ENCODE measurements around the gene HRCT1.

HRCT1 gene

GRCh38 chr9:35954942-35955546 lies 49.0 kb downstream of the HRCT1 start:
- Histone ChIP-seq H2AFZ (ENCODE audit: low read depth, low read length) (peak overlapping the region; percentile 31), H3K23ac (ENCODE audit: low read length in 2 of 2) (no peak overlapping the region), H4K91ac (ENCODE audit: low read length) (no peak overlapping the region), H2BK5ac (ENCODE audit: low read depth, low read length, poor library complexity, severe bottlenecking) (no peak overlapping the region), H3K27ac (ENCODE audit: low read length, poor library complexity, severe bottlenecking) (no peak overlapping the region), H2BK120ac (ENCODE audit: low read depth, low read length) (no peak overlapping the region), H3K4me2 (ENCODE audit: low read length, poor library complexity, severe bottlenecking) (no peak overlapping the region), H3K9me3 (ENCODE audit: control insufficient read depth, low read length) (no peaks in the 10 kb centered on the region), H3K79me1 (replicated peaks; ENCODE audit: low read length, poor library complexity, severe bottlenecking) (no peaks in the 10 kb centered on the region), H3K4me3 (ENCODE audit: insufficient read depth in 1 of 2, low read depth in 1 of 2, low read length in 2 of 2) (no peak overlapping the region), H2AK5ac (ENCODE audit: low read length, severe bottlenecking) (no peak overlapping the region), H3K36me3 (ENCODE audit: control insufficient read depth in 1 of 2, insufficient read depth in 2 of 2, low read depth in 1 of 2, low read length in 2 of 2) (no peaks in the 10 kb centered on the region), H3K9ac (ENCODE audit: low read length) (peak overlapping the region; percentile 3), H3K14ac (ENCODE audit: low read length in 2 of 2) (no peak overlapping the region), H2BK15ac (ENCODE audit: low read depth, poor library complexity, severe bottlenecking) (no peak overlapping the region), H4K8ac (ENCODE audit: low read length) (no peak overlapping the region), H3K27me3 (ENCODE audit: control insufficient read depth in 1 of 2, insufficient read depth in 1 of 2, low read length in 2 of 2) (peaks cover 0 to 10% of the 10 kb centered on the region in 2 experiments), H2BK12ac (ENCODE audit: low read length in 2 of 2) (no peak overlapping the region), H3K18ac (ENCODE audit: low read depth in 1 of 2, low read length in 2 of 2) (no peak overlapping the region), H3K4ac (ENCODE audit: low read depth in 1 of 2, low read length in 2 of 2) (no peak overlapping the region), H3K4me1 (ENCODE audit: control insufficient read depth, insufficient read depth, low read depth, low read length) (peaks cover 3% of the 10 kb centered on the region)
- DNase-seq, result peak; percentile 76
- WGBS, result 5% methylated on average over 2 of the region's 6 CpGs

GRCh38 chr9:35956651-35957050 lies 50.6 kb downstream of the HRCT1 start:
- no peak overlapping the region for H2BK12ac ChIP-seq (ENCODE audit: low read length in 2 of 2)
- H3K9ac ChIP-seq (ENCODE audit: low read length), result no peak overlapping the region
- no peaks in the 10 kb centered on the region for H3K36me3 ChIP-seq (ENCODE audit: control insufficient read depth in 1 of 2, insufficient read depth in 2 of 2, low read depth in 1 of 2, low read length in 2 of 2)
- peak overlapping the region; percentile 67 for H2AK5ac ChIP-seq (ENCODE audit: low read length, severe bottlenecking)
- no peak for DNase-seq
- H3K4me1 ChIP-seq (ENCODE audit: control insufficient read depth, insufficient read depth, low read depth, low read length), result peaks cover under 1% of the 10 kb centered on the region
- H3K4me3 ChIP-seq (ENCODE audit: insufficient read depth in 1 of 2, low read depth in 1 of 2, low read length in 2 of 2), result no peak overlapping the region
- no peak overlapping the region for H2AFZ ChIP-seq (ENCODE audit: low read depth, low read length)
- no peak overlapping the region for H3K4ac ChIP-seq (ENCODE audit: low read depth in 1 of 2, low read length in 2 of 2)
- H3K27me3 ChIP-seq (ENCODE audit: control insufficient read depth in 1 of 2, insufficient read depth in 1 of 2, low read length in 2 of 2), result peaks cover 0 to 17% of the 10 kb centered on the region in 2 experiments
- no peak overlapping the region for H2BK5ac ChIP-seq (ENCODE audit: low read depth, low read length, poor library complexity, severe bottlenecking)
- no peak overlapping the region for H3K18ac ChIP-seq (ENCODE audit: low read depth in 1 of 2, low read length in 2 of 2)
- H3K23ac ChIP-seq (ENCODE audit: low read length in 2 of 2), result no peak overlapping the region
- 75% methylated on average over 5 of the region's 5 CpGs for WGBS
- no peak overlapping the region for H2BK15ac ChIP-seq (ENCODE audit: low read depth, poor library complexity, severe bottlenecking)
- no peaks in the 10 kb centered on the region for H3K9me3 ChIP-seq (ENCODE audit: control insufficient read depth, low read length)
- H4K8ac ChIP-seq (ENCODE audit: low read length), result no peak overlapping the region
- H3K4me2 ChIP-seq (ENCODE audit: low read length, poor library complexity, severe bottlenecking), result no peak overlapping the region
- H3K27ac ChIP-seq (ENCODE audit: low read length, poor library complexity, severe bottlenecking), result no peak overlapping the region
- no peak overlapping the region for H2BK120ac ChIP-seq (ENCODE audit: low read depth, low read length)
- H3K14ac ChIP-seq (ENCODE audit: low read length in 2 of 2), result no peak overlapping the region
- no peak overlapping the region for H4K91ac ChIP-seq (ENCODE audit: low read length)
- H3K79me1 ChIP-seq (replicated peaks; ENCODE audit: low read length, poor library complexity, severe bottlenecking), result no peaks in the 10 kb centered on the region
